OCI-M2 (cell line): ENCODE data around the gene MAP1A.
"Not testable (repeated sequence)": the region's sequence is repeated elsewhere in the genome, so short reads cannot be mapped to it uniquely, and the experiment has no call there.

ENCODE experiments used
- DNase-seq: peaks from one replicate; lab custom pipeline; 2025; ENCODE audit not compliant: unreplicated experiment; lab: John Stamatoyannopoulos, UW

Gene MAP1A

DNA sequence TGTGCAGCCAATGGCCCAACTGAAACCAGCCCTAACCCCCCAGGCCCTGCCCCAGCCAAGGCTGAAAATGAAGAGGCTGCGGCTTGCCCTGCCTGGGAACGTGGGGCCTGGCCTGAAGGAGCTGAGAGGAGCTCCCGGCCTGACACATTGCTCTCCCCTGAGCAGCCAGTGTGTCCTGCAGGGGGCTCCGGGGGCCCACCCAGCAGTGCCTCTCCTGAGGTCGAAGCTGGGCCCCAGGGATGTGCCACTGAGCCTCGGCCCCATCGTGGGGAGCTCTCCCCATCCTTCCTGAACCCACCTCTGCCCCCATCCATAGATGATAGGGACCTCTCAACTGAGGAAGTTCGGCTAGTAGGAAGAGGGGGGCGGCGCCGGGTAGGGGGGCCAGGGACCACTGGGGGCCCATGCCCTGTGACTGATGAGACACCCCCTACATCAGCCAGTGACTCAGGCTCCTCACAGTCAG, 11.2 kb downstream of the MAP1A start:
- DNase-seq, result no peak

DNA sequence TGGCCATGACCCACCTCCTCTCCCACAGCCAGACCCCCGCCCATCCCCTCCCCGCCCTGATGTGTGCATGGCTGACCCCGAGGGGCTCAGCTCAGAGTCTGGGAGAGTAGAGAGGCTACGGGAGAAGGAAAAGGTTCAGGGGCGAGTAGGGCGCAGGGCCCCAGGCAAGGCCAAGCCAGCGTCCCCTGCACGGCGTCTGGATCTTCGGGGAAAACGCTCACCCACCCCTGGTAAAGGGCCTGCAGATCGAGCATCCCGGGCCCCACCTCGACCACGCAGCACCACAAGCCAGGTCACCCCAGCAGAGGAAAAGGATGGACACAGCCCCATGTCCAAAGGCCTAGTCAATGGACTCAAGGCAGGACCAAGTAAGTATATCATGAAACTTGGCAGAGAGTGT, 11.7 kb downstream of the MAP1A start:
- DNase-seq, result no peak

DNA sequence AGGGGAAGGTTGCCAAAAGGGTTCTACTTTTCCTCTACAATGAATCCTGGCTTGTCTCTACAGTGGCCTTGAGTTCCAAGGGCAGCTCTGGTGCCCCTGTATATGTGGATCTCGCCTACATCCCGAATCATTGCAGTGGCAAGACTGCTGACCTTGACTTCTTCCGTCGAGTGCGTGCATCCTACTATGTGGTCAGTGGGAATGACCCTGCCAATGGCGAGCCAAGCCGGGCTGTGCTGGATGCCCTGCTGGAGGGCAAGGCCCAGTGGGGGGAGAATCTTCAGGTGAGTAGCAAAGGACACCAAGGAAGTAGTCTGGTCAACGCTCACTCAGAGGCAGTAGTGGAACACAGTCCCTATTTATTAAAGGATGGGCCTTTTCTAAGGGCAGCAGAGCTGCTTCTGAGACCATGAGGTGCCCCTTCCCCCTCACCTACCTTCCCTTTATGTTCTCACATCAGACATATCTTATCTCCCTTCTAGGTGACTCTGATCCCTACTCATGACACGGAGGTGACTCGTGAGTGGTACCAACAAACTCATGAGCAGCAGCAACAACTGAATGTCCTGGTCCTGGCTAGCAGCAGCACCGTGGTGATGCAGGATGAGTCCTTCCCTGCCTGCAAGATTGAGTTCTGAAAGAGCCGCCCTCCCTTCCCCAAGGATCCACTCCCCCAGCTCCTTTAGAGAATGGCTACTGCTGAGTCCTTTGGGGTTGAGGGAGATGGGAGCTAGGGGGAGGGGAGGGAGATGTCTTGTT, 12.4 kb downstream of the MAP1A start:
- no peak for DNase-seq

DNA sequence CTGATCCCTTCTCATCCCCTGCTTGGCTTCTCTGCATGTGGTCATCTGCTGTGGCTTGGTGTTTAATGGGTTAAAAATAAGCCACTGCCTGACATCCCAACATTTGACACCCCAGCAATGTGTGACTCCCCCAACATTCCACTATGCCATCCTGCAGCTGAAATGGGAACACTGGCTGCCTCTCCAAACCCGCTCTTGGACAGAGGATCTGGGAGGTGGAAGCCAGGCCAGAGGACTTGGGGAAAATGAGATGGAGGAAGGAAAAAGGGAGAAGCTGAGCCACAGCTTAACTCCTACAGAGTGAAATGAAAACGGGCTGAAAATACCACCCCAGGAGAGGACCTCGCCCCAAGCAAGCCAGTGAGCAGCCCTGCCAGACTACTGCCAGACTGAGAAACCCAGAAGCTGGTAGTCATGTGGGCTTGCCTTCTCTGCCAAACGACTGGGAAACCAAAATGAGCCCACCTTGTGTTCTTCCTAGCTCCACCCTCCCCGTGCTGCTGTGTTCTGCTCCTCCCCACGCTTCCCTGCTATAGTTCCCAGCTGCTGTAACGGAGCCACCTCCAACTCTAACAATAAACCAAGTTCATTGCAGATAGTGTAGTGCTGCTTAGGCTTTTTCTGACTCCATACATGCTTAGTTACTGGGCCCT, 13.7 kb downstream of the MAP1A start:
- no peak for DNase-seq

DNA sequence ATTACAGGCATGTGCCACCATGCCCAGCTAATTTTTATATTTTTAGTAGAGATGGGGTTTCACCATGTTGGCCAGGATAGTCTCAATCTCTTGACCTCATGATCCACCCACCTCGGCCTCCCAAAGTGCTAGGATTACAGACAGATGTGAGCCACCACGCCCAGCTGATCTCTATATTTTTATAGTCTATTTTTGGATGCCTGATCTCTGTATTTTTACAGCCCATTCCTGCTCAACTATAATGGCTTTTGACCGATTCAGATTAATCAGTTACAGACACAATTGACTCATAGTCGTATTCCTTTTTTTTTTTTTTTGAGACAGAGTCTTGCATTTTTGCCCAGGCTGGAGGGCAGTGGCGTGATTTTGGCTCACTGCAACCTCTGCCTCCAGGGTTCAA, 15.4 kb downstream of the MAP1A start:
- not testable (repeated sequence) for DNase-seq

DNA sequence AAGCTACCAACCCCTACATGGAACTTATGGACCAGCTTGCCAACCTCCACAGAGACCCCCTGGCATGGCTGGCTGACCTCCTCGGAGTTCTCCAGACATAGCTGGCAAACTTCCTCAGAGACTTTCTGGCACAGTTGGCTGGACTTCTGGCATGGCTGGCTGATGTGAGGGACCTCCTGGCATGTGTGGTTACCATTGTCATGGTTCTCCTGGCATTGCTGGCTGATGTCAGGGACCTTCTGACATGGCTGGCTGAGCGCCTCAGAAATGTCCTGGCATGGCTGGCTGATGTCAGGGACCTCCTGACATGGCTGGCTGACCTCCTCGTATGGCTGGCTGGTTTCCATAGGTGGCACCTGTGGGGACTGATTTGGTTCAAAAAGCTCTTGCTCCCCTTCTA, 17.5 kb downstream of the MAP1A start:
- DNase-seq, result no peak

DNA sequence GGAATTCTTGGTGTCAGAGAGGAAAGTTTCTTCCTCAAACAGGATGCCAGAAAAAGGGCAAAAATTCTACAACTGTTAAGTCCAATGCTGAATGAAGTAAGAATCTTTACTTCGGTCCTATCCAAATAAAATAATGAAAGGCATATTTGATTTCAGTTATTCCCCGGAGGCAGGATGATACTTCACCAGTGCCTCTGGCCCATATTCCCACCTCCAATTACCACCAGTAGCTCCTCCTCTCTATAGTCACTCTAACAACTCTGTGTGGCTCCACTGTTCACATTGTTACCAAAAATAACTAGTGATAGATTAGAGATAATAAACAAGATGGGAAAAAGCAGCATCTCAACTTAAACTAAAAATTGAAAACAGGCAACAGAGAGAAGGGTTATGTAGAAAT, 20.7 kb downstream of the MAP1A start:
- no peak for DNase-seq

DNA sequence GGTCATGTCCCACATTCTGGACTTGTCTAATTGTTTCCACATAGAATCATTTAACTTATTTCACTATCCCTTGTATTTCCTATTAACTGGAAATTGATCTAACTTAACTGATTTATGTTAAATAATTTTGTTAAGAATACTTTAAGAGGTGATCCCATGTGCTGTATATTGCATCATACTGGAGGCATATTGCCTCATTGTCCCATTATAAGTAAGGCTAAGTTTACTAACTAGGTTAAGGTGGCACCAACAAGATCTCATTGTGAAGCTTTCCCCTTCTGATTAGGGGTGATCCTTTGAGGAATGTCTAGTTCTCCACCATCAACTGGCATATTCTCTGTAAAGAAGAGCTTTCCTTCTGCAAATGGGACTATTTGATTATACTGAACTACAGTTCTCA, 24.4 kb downstream of the MAP1A start:
- DNase-seq, result no peak

DNA sequence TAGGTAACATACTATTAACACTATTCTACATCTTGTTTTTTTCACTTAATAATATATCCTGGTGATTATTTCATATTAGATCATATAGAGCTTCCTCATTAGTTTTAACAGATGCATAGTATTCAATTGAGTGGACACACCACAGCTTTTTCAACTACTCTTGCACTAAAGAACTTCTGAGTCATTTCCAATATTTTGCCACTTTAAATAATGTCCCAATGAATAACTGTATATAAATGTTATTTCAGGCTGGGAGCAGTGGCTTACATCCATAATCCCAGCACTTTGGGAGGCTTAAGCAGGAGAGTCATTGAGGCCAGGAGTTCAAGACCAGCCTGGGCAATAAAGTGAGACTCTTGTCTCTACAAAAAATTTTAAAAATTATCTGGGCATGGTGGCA, 26.9 kb downstream of the MAP1A start:
- no peak for DNase-seq

DNA sequence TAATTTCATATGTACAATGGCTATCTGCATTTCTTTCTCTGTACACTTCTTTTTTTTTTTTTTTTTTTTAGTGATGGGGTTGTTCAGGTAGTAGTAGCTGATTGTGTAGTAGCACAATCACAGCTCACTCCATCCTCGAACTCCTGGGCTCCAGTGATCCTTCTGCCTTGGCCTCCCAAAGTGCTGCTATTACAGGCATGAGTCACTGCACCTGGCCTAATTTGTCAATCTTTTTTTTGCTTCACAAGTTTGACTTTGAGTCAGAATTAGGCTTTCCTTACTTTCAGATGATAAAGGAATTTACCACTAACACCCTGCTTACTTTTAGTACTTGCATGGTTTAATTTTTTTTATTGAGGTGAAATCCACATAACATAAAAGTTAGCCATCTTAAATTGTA, 28.0 kb downstream of the MAP1A start:
- DNase-seq, result no peak

DNA sequence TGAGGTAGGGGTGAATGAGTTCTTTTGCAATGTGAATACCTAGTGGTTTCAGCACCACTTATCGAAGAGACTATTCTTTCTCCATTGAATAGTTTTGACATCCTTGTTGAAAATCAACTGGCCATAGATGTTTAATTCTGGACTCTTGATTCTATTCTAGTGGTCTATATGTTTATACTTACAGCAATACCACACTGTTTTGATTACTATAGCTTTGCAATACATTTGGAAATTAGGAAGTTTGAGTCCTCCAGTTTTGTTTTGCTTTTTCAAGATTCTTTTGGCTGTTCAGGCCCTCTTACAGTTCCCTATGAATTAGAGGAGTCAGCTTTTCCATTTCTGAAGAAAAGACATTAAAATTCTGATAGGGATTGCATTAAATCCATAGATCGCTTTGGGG, 30.1 kb downstream of the MAP1A start:
- DNase-seq, result no peak

DNA sequence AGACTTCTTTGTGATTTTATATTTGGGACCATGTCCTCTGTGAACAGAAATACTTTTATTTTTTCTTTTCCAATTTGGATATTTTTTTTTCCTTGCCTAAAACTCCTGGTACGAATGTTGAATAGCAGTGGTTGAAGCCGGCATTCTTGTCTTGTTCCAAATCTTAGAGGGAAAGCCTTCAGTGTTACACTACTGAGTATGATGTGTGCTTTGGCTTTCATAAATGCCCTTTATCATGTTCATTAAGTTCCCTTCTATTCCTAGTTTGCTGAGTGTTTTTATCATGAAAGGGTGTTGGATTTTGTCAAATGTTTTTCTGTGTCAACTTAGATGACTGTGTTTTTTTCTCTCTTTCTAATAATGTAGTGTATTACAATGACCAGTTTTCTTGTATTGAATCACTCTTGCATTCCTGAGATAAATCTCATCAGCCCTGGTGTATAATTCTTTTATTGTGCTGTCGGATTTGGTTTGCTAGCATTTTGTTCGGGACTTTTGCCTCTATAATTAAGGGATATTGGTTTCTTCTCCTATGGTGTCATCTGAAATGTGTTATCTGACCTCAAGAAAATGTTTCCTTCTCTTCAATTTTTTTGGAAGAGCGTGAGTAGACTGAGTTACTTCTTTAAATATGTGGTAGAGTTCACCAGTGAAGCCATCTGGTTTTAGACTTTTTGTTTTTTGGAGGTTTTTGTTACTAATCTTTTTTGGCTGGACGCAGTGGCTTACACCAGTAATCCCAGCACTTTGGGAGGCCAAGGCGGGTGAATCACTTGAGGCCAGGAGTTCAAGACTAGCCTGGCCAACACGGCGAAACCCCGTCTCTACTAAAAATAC, 33.3 kb downstream of the MAP1A start:
- no peak for DNase-seq

DNA sequence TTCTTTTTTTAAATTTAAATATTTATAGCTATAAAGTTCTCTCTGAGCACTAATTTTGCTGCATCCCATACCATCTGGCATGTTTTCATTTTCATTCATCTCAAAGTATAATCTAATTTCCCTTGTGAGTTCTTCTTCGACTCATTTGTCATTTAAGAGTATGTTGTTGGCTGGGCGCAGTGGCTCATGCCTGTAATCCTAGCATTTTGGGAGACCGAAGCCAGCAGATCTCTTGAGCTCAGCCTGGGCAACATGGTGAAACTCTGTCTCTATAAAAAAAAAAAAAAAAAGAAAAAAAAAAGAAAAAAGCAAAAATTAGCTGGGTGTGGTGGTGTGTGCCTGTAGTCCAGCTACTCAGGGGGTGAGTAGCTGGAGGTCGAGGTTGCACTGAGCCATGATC, 34.8 kb downstream of the MAP1A start:
- no peak for DNase-seq

DNA sequence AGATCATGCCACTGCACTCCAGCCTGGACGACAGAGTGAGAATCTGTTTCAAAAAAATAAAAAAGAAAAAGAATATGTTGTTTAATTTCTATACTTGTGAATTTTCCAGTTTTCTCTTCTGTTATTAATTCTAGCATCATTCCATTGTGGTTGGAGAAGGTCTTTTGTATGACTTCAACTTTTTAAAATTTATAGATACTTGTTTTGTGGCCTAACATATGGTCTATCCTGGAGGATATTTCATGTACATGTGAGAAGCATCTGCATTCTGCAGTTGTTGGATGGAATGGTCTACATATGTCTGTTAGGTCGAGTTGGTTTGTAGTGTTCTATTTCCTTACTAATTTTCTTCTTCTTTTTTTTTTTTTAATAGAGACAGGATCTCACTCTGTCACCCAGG, 35.6 kb downstream of the MAP1A start:
- no peak for DNase-seq

DNA sequence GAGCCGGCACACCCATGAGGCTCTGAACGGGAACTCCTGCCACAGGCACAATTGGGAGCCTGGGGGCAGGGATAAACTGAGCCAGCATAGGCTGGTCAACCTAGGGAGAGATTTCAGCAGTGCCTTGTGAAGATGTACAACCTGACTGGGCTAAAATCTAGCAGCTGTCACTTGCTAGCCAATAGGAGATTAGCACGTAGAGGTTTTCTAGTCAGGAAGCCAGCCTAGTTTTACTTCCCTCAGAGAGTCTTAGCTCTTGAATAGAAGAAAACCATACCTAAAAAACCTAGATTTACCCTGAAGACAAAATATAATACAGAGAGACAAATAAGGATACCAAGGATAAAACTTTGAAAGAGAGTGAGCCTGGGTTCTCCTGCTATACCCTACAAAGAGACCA, 45.3 kb downstream of the MAP1A start:
- not testable (repeated sequence) for DNase-seq

DNA sequence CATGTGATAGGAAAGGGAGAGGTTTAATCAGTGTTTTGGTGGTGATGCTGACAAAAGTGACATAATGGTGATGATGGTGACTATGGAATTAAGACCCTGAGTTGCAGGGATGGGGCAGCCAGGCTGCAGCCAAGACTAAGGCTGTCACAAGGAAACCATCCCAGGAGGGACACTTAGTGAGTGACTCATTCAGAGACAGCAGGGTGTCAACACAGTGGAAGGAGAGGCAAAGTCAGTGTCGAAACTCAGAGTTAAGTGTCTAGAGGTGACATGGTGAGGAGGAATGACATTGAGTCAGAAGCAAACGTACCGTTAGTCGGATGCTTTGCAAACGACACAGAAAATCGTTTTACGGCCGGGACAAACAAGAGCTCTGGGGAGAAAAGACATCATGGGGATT, 46.4 kb downstream of the MAP1A start:
- not testable (repeated sequence) for DNase-seq

DNA sequence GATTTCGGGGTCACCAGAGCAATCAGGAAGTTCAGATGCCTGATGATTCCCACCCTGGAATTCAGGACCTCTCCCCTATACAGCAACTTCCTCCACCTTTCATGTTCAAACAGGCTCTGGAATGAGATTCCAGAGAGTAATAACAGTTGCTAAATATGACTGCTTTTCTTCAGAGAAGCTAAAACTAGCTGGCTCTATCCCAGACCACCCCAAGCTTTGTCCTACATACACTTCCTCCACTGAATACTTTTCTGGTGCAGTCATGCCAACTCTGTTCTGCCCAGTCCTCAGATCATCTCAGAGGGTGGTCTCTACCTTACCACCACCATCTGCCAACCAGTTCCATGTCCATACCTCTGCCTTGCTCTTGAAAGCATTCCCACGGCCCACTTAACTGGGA, 49.2 kb downstream of the MAP1A start:
- DNase-seq, result not testable (repeated sequence)

DNA sequence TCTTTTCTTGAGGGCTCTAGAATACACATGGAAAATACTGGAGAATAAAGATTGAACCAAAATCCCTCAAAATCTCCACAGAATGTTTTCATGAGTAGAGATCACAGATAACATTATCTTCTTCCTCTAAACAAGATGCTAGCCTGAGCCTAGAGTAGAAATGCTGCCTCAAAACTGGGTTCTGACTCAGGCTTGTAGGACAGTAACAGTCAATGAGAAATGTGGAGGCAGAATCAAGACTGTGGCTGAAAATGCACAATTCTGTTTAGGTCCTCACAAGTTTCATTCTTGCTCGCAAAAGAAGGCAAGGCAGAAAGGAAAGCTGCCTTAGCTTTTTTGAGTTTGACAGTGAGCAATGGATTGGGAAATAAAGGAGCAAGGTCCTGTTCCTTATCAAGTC, 57.2 kb downstream of the MAP1A start:
- DNase-seq, result not testable (repeated sequence)
